Measurements from ENCODE around the gene CSTPP1.

DNA sequence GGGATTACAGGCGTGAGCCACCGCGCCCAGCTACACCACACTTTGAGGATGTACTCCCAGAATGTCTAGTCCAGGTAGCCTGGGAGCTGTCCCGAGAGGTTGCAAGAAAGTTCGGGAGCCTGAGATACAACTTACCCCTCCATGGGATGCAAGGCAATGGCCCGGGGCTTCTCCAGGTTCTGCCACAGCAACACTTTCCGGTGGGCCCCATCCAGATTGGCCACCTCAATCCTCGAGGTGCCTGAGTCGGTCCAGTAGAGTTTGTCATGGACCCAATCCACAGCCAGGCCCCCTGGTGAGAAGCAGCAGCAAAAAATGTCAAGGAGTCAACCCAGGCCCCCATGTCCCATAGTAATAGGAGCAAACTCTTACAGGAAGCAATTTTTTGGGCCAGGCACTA lies 43.7 kb upstream of the CSTPP1 start:
- TF ChIP-seq POLR2AphosphoS5 (IDR thresholded peaks at IDR 0.05; ENCODE audit: low read depth, low read length) (no peak), TAF1 (IDR thresholded peaks at IDR 0.05; ENCODE audit: borderline replicate concordance, insufficient read depth, low read length) (no peak)
- TF ChIP-seq, protein P1, sequence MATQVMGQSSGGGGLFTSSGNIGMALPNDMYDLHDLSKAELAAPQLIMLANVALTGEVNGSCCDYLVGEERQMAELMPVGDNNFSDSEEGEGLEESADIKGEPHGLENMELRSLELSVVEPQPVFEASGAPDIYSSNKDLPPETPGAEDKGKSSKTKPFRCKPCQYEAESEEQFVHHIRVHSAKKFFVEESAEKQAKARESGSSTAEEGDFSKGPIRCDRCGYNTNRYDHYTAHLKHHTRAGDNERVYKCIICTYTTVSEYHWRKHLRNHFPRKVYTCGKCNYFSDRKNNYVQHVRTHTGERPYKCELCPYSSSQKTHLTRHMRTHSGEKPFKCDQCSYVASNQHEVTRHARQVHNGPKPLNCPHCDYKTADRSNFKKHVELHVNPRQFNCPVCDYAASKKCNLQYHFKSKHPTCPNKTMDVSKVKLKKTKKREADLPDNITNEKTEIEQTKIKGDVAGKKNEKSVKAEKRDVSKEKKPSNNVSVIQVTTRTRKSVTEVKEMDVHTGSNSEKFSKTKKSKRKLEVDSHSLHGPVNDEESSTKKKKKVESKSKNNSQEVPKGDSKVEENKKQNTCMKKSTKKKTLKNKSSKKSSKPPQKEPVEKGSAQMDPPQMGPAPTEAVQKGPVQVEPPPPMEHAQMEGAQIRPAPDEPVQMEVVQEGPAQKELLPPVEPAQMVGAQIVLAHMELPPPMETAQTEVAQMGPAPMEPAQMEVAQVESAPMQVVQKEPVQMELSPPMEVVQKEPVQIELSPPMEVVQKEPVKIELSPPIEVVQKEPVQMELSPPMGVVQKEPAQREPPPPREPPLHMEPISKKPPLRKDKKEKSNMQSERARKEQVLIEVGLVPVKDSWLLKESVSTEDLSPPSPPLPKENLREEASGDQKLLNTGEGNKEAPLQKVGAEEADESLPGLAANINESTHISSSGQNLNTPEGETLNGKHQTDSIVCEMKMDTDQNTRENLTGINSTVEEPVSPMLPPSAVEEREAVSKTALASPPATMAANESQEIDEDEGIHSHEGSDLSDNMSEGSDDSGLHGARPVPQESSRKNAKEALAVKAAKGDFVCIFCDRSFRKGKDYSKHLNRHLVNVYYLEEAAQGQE (IDR thresholded peaks at IDR 0.05; ENCODE audit: insufficient read depth in 1 of 2, low read depth in 2 of 2, low read length in 2 of 2), result no peak

Data from PFSK-1 (cell line).